ENCODE results near the gene SNRPD2.

SNRPD2 gene

GRCh38 chr19:45643927-45644771 is 47.6 kb downstream of the SNRPD2 start:
- Histone ChIP-seq H2AK5ac (ENCODE audit: low read depth, low read length) (peak overlapping the region; percentile 32), H3K18ac (ENCODE audit: low read length) (peak overlapping the region; percentile 30), H2BK120ac (ENCODE audit: low read depth, low read length) (peak overlapping the region; percentile 51), H3K4me3 (ENCODE audit: low read length in 2 of 2) (peak overlapping the region; percentile 8 to 46), H3K9me3 (replicated peaks in 1 of 2; ENCODE audit: control insufficient read depth in 2 of 2, insufficient read depth in 1 of 2, low read depth in 1 of 2, low read length in 2 of 2) (no peaks in the 10 kb centered on the region), H2AFZ (ENCODE audit: low read length) (peak overlapping the region; percentile 92), H4K8ac (ENCODE audit: low read depth, low read length) (no peak overlapping the region), H3K23ac (ENCODE audit: low read depth, low read length, poor library complexity) (no peak overlapping the region), H3K27me3 (ENCODE audit: control insufficient read depth in 3 of 3, insufficient read depth in 3 of 3, low read depth in 1 of 3, low read length in 3 of 3) (peaks cover 0 to 19% (median 10%) of the 10 kb centered on the region in 3 experiments), H4K91ac (ENCODE audit: low read depth, low read length, poor library complexity) (no peak overlapping the region), H3K27ac (replicated peaks; ENCODE audit: low read length) (no peak overlapping the region), H3K14ac (ENCODE audit: low read length) (no peak overlapping the region), H3K79me1 (ENCODE audit: low read depth, low read length) (no peaks in the 10 kb centered on the region), H3K36me3 (replicated peaks in 1 of 2; ENCODE audit: control insufficient read depth in 2 of 2, insufficient read depth in 2 of 2, low read length in 2 of 2) (no peaks in the 10 kb centered on the region), H3K4ac (ENCODE audit: low read length) (no peak overlapping the region), H3K9ac (ENCODE audit: low read depth, low read length, poor library complexity) (no peak overlapping the region), H2BK12ac (ENCODE audit: low read length) (peak overlapping the region; percentile 59), H3K4me1 (ENCODE audit: control insufficient read depth in 2 of 2, insufficient read depth in 1 of 2, low read depth in 1 of 2, low read length in 2 of 2) (peaks cover 7 to 20% of the 10 kb centered on the region in 2 donors), H2BK15ac (ENCODE audit: low read length) (no peak overlapping the region), H2BK5ac (ENCODE audit: low read length) (no peak overlapping the region), H3K4me2 (ENCODE audit: insufficient read depth, low read length, poor library complexity, severe bottlenecking) (peak overlapping the region; percentile 89)
- WGBS, 2 donors (ENCODE audit: extremely low coverage in 2 of 2, insufficient read length in 2 of 2, insufficient replicate concordance in 1 of 2) = no CpG with 5 or more reads among the region's 14 CpGs
- no peak for DNase-seq (ENCODE audit: low spot score)

GRCh38 chr19:45643024-45643926 is 48.5 kb downstream of the SNRPD2 start:
- peak; percentile 82 for DNase-seq (ENCODE audit: low spot score)
- no CpG with 5 or more reads among the region's 39 CpGs for WGBS, 2 donors (ENCODE audit: extremely low coverage in 2 of 2, insufficient read length in 2 of 2, insufficient replicate concordance in 1 of 2)
- no peaks in the 10 kb centered on the region for H3K79me1 ChIP-seq (ENCODE audit: low read depth, low read length)

GRCh38 chr19:45641274-45642105 is 50.3 kb downstream of the SNRPD2 start:
- Histone ChIP-seq H3K4me2 (ENCODE audit: insufficient read depth, low read length, poor library complexity, severe bottlenecking) (peak overlapping the region; percentile 95), H3K14ac (ENCODE audit: low read length) (no peak overlapping the region), H4K91ac (ENCODE audit: low read depth, low read length, poor library complexity) (no peak overlapping the region), H3K18ac (ENCODE audit: low read length) (peak overlapping the region; percentile 88), H2BK12ac (ENCODE audit: low read length) (no peak overlapping the region), H3K9ac (ENCODE audit: low read depth, low read length, poor library complexity) (peak overlapping the region; percentile 50), H2BK15ac (ENCODE audit: low read length) (peak overlapping the region; percentile 68), H3K4me1 (ENCODE audit: control insufficient read depth in 2 of 2, insufficient read depth in 1 of 2, low read depth in 1 of 2, low read length in 2 of 2) (peaks cover 10 to 26% of the 10 kb centered on the region in 2 donors), H2BK5ac (ENCODE audit: low read length) (no peak overlapping the region), H3K79me1 (ENCODE audit: low read depth, low read length) (no peaks in the 10 kb centered on the region), H3K27me3 (ENCODE audit: control insufficient read depth in 3 of 3, insufficient read depth in 3 of 3, low read depth in 1 of 3, low read length in 3 of 3) (peaks cover 0 to 19% (median 10%) of the 10 kb centered on the region in 3 experiments), H3K9me3 (replicated peaks in 1 of 2; ENCODE audit: control insufficient read depth in 2 of 2, insufficient read depth in 1 of 2, low read depth in 1 of 2, low read length in 2 of 2) (no peaks in the 10 kb centered on the region), H2AK5ac (ENCODE audit: low read depth, low read length) (peak overlapping the region; percentile 40), H3K4me3 (ENCODE audit: low read length in 2 of 2) (peak overlapping the region; percentile 45 to 51), H3K4ac (ENCODE audit: low read length) (no peak overlapping the region), H3K23ac (ENCODE audit: low read depth, low read length, poor library complexity) (peak overlapping the region; percentile 75), H4K8ac (ENCODE audit: low read depth, low read length) (no peak overlapping the region), H2BK120ac (ENCODE audit: low read depth, low read length) (peak overlapping the region; percentile 74), H3K36me3 (replicated peaks in 1 of 2; ENCODE audit: control insufficient read depth in 2 of 2, insufficient read depth in 2 of 2, low read length in 2 of 2) (no peaks in the 10 kb centered on the region), H3K27ac (replicated peaks; ENCODE audit: low read length) (peak overlapping the region; percentile 33), H2AFZ (ENCODE audit: low read length) (peak overlapping the region; percentile 85)
- WGBS, 2 donors (ENCODE audit: extremely low coverage in 2 of 2, insufficient read length in 2 of 2, insufficient replicate concordance in 1 of 2) = no CpG with 5 or more reads among the region's 40 CpGs
- DNase-seq (ENCODE audit: low spot score) = peak; percentile 82

More at GRCh38 chr19:45643024-45643926, 48.5 kb downstream of the SNRPD2 start:
- Histone ChIP-seq H3K18ac (ENCODE audit: low read length) (peak overlapping the region; percentile 20), H2BK5ac (ENCODE audit: low read length) (no peak overlapping the region), H3K4me3 (ENCODE audit: low read length in 2 of 2) (peak overlapping the region; percentile 46 to 80), H2BK12ac (ENCODE audit: low read length) (no peak overlapping the region), H3K4ac (ENCODE audit: low read length) (no peak overlapping the region), H4K8ac (ENCODE audit: low read depth, low read length) (no peak overlapping the region), H2AK5ac (ENCODE audit: low read depth, low read length) (no peak overlapping the region), H2BK15ac (ENCODE audit: low read length) (peak overlapping the region; percentile 12), H3K14ac (ENCODE audit: low read length) (no peak overlapping the region), H3K27me3 (ENCODE audit: control insufficient read depth in 3 of 3, insufficient read depth in 3 of 3, low read depth in 1 of 3, low read length in 3 of 3) (peaks cover 0 to 19% (median 10%) of the 10 kb centered on the region in 3 experiments), H3K9me3 (replicated peaks in 1 of 2; ENCODE audit: control insufficient read depth in 2 of 2, insufficient read depth in 1 of 2, low read depth in 1 of 2, low read length in 2 of 2) (no peaks in the 10 kb centered on the region), H3K9ac (ENCODE audit: low read depth, low read length, poor library complexity) (peak overlapping the region; percentile 22), H4K91ac (ENCODE audit: low read depth, low read length, poor library complexity) (no peak overlapping the region), H3K4me2 (ENCODE audit: insufficient read depth, low read length, poor library complexity, severe bottlenecking) (peak overlapping the region; percentile 89), H2BK120ac (ENCODE audit: low read depth, low read length) (no peak overlapping the region), H3K27ac (replicated peaks; ENCODE audit: low read length) (no peak overlapping the region), H3K36me3 (replicated peaks in 1 of 2; ENCODE audit: control insufficient read depth in 2 of 2, insufficient read depth in 2 of 2, low read length in 2 of 2) (no peaks in the 10 kb centered on the region), H3K23ac (ENCODE audit: low read depth, low read length, poor library complexity) (peak overlapping the region; percentile 30), H2AFZ (ENCODE audit: low read length) (peak overlapping the region; percentile 92), H3K4me1 (ENCODE audit: control insufficient read depth in 2 of 2, insufficient read depth in 1 of 2, low read depth in 1 of 2, low read length in 2 of 2) (peaks cover 10 to 21% of the 10 kb centered on the region in 2 donors)
